ENCODE results near the gene B3GAT2.

- TF ChIP-seq CTCF (IDR thresholded peaks at IDR 0.05), result no peak
- no peak for TF ChIP-seq EZH2 (IDR thresholded peaks at IDR 0.05; ENCODE audit: borderline replicate concordance, insufficient read depth, low read depth, low read length, poor library complexity, severe bottlenecking)
Measured at GRCh38 chr6:70879496-70879895, 77.4 kb downstream of the B3GAT2 start.

Data from B cell (primary cell).